ENCODE data around the gene HIF1A. TPM values are rescaled to one million over a fixed set of nuclear protein-coding genes. Genes with fewer than 3 reads are reported as not detected.
"Not testable (repeated sequence)": the region's sequence is repeated elsewhere in the genome, so short reads cannot be mapped to it uniquely, and the experiment has no call there.

HIF1A gene
- total RNA-seq, 1 donor from 2014 or later, result 435 TPM

DNA sequence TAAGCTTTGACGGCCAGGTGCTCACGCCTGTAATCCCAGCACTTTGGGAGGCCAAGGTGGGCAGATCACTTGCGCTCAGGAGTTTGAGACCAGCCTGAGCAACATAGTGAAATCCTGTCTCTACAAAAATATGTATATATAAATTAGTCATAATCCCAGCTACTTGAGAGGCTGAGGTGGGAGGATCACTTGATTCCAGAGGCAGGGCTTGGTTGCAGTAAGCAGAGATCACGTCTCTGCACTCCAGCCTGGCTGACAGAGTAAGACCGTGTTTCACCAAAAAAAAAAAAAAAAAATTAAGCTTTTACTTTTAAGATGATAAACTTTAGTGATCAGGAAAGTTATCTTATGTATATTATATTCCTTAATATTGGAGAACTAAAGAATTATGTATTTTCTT is 48.9 kb downstream of the HIF1A start:
- H4K20me1 ChIP-seq (ENCODE audit: insufficient read depth, low read length), result peaks cover 50% of the 10 kb centered on the region
- no peak overlapping the region for H3K4me2 ChIP-seq (ENCODE audit: low read length)
- no peaks in the 10 kb centered on the region for H3K9me3 Mint-ChIP-seq (ENCODE audit: unreplicated experiment)
- peaks cover 29% of the 10 kb centered on the region for H3K36me3 Mint-ChIP-seq (ENCODE audit: low read depth, unreplicated experiment)
- no peak overlapping the region for H3K27ac Mint-ChIP-seq (ENCODE audit: unreplicated experiment)
- H2AFZ ChIP-seq (ENCODE audit: low read depth, low read length), result no peak overlapping the region
- H3K27ac ChIP-seq (ENCODE audit: low read depth, low read length), result no peak overlapping the region
- FAIRE-seq, result no peak
- no peaks in the 10 kb centered on the region for H3K27me3 ChIP-seq (ENCODE audit: insufficient read depth, low read length)
- H3K27me3 Mint-ChIP-seq (ENCODE audit: low read depth, unreplicated experiment), result no peaks in the 10 kb centered on the region
- H3K79me2 ChIP-seq (ENCODE audit: insufficient read depth, low read length), result peaks cover 31% of the 10 kb centered on the region
- TF ChIP-seq, protein P1, sequence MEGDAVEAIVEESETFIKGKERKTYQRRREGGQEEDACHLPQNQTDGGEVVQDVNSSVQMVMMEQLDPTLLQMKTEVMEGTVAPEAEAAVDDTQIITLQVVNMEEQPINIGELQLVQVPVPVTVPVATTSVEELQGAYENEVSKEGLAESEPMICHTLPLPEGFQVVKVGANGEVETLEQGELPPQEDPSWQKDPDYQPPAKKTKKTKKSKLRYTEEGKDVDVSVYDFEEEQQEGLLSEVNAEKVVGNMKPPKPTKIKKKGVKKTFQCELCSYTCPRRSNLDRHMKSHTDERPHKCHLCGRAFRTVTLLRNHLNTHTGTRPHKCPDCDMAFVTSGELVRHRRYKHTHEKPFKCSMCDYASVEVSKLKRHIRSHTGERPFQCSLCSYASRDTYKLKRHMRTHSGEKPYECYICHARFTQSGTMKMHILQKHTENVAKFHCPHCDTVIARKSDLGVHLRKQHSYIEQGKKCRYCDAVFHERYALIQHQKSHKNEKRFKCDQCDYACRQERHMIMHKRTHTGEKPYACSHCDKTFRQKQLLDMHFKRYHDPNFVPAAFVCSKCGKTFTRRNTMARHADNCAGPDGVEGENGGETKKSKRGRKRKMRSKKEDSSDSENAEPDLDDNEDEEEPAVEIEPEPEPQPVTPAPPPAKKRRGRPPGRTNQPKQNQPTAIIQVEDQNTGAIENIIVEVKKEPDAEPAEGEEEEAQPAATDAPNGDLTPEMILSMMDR (IDR thresholded peaks at IDR 0.05; ENCODE audit: insufficient read depth, low read depth, low read length), result no peak
- no peak for TF ChIP-seq EZH2 (IDR thresholded peaks at IDR 0.05; ENCODE audit: insufficient read depth, low read length)
- H3K9ac ChIP-seq (ENCODE audit: low read length), result no peak overlapping the region
- H3K36me3 ChIP-seq (ENCODE audit: insufficient read depth, low read length), result peaks cover 70% of the 10 kb centered on the region
- H3K4me1 ChIP-seq (ENCODE audit: insufficient read depth, low read length), result no peaks in the 10 kb centered on the region
- H3K4me1 Mint-ChIP-seq (ENCODE audit: low read depth, unreplicated experiment), result peaks cover 14% of the 10 kb centered on the region
- H3K4me3 ChIP-seq (ENCODE audit: insufficient read depth, low read depth, low read length), result no peak overlapping the region
- H3K4me3 Mint-ChIP-seq (ENCODE audit: unreplicated experiment), result no peak overlapping the region
- H3K9me3 ChIP-seq (ENCODE audit: insufficient read depth, low read depth, low read length), result no peaks in the 10 kb centered on the region
- no peak for DNase-seq (ENCODE audit: low read depth)

DNA sequence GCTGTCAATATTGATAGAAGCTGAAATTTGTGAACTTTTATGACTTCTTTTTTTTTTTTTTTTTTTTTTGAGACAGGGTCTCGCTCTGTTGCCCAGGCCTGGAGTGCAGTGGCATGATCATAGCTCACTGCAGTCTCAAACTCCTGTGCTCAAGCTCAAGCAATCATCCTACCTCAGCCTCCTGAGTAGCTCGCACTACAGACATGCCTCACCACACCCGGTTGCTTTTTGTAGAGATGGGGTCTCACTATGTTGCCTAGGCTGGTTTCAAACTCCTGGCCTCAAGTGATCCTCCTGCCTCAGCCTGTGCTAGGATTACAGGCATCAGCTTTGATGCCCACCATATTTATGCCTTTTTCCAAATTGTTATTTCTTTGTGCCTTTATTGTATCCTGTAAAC is 51.0 kb downstream of the HIF1A start:
- H3K79me2 ChIP-seq (ENCODE audit: insufficient read depth, low read length), result peaks cover 22% of the 10 kb centered on the region
- not testable (repeated sequence) for DNase-seq (ENCODE audit: low read depth); H3K9ac ChIP-seq (ENCODE audit: low read length); FAIRE-seq; H3K27me3 Mint-ChIP-seq (ENCODE audit: low read depth, unreplicated experiment); H3K4me1 ChIP-seq (ENCODE audit: insufficient read depth, low read length); H2AFZ ChIP-seq (ENCODE audit: low read depth, low read length); H3K9me3 Mint-ChIP-seq (ENCODE audit: unreplicated experiment); H3K9me3 ChIP-seq (ENCODE audit: insufficient read depth, low read depth, low read length); H3K4me2 ChIP-seq (ENCODE audit: low read length); H3K27me3 ChIP-seq (ENCODE audit: insufficient read depth, low read length); H3K4me3 ChIP-seq (ENCODE audit: insufficient read depth, low read depth, low read length); H3K27ac ChIP-seq (ENCODE audit: low read depth, low read length)
- Mint-ChIP-seq H3K36me3 (ENCODE audit: low read depth, unreplicated experiment) (peaks cover 25% of the 10 kb centered on the region), H3K4me3 (ENCODE audit: unreplicated experiment) (peak overlapping the region; percentile 68), H3K27ac (ENCODE audit: unreplicated experiment) (peak overlapping the region; percentile 62), H3K4me1 (ENCODE audit: low read depth, unreplicated experiment) (peaks cover 23% of the 10 kb centered on the region)
- peaks cover 60% of the 10 kb centered on the region for H3K36me3 ChIP-seq (ENCODE audit: insufficient read depth, low read length)
- peaks cover 39% of the 10 kb centered on the region for H4K20me1 ChIP-seq (ENCODE audit: insufficient read depth, low read length)

DNA sequence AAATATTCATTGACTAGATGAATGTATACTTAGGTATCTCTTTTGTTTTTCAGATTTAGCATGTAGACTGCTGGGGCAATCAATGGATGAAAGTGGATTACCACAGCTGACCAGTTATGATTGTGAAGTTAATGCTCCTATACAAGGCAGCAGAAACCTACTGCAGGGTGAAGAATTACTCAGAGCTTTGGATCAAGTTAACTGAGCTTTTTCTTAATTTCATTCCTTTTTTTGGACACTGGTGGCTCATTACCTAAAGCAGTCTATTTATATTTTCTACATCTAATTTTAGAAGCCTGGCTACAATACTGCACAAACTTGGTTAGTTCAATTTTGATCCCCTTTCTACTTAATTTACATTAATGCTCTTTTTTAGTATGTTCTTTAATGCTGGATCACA is 51.6 kb downstream of the HIF1A start:
- peaks cover 27% of the 10 kb centered on the region for H3K36me3 Mint-ChIP-seq (ENCODE audit: low read depth, unreplicated experiment)
- Histone ChIP-seq H3K4me1 (ENCODE audit: insufficient read depth, low read length) (peaks cover 3% of the 10 kb centered on the region), H3K36me3 (ENCODE audit: insufficient read depth, low read length) (peaks cover 58% of the 10 kb centered on the region), H4K20me1 (ENCODE audit: insufficient read depth, low read length) (peaks cover 39% of the 10 kb centered on the region), H3K9ac (ENCODE audit: low read length) (no peak overlapping the region), H2AFZ (ENCODE audit: low read depth, low read length) (no peak overlapping the region), H3K4me3 (ENCODE audit: insufficient read depth, low read depth, low read length) (no peak overlapping the region), H3K27ac (ENCODE audit: low read depth, low read length) (no peak overlapping the region), H3K27me3 (ENCODE audit: insufficient read depth, low read length) (no peaks in the 10 kb centered on the region), H3K9me3 (ENCODE audit: insufficient read depth, low read depth, low read length) (no peaks in the 10 kb centered on the region), H3K79me2 (ENCODE audit: insufficient read depth, low read length) (peaks cover 18% of the 10 kb centered on the region), H3K4me2 (ENCODE audit: low read length) (no peak overlapping the region)
- no peak for DNase-seq (ENCODE audit: low read depth)
- no peaks in the 10 kb centered on the region for H3K9me3 Mint-ChIP-seq (ENCODE audit: unreplicated experiment)
- peaks cover 27% of the 10 kb centered on the region for H3K4me1 Mint-ChIP-seq (ENCODE audit: low read depth, unreplicated experiment)
- H3K4me3 Mint-ChIP-seq (ENCODE audit: unreplicated experiment), result peak overlapping the region; percentile 68
- no peaks in the 10 kb centered on the region for H3K27me3 Mint-ChIP-seq (ENCODE audit: low read depth, unreplicated experiment)
- FAIRE-seq, result no peak
- peak overlapping the region; percentile 62 for H3K27ac Mint-ChIP-seq (ENCODE audit: unreplicated experiment)
- TF ChIP-seq EZH2 (IDR thresholded peaks at IDR 0.05; ENCODE audit: insufficient read depth, low read length), result no peak
- TF ChIP-seq, protein P1 (IDR thresholded peaks at IDR 0.05; ENCODE audit: insufficient read depth, low read depth, low read length), result no peak
